MM.1S (cell line): ENCODE data around the gene OR51G2.

Experiments used
- DNase-seq: peaks from one replicate; pipeline ENCODE4 v3.0.0-alpha.2; 2015
- H2AFZ ChIP-seq: fragments of 300-600 bp; sonication (generic); 2 replicates; pipeline ENCODE4 v1.6.0; 2016; ENCODE audit warnings: antibody characterized with exemption, low read length
- H3F3A ChIP-seq: fragments of 300-600 bp; sonication (generic); 2 replicates; pipeline ENCODE4 v1.6.1; 2016; ENCODE audit warnings: mild to moderate bottlenecking, antibody characterized with exemption, low read length, moderate library complexity, mixed read lengths; ENCODE audit not compliant: insufficient read depth
- H3K27ac ChIP-seq: fragments of 300-600 bp; sonication (generic); 2 replicates; pipeline ENCODE4 v1.5.1; 2016; ENCODE audit warnings: mild to moderate bottlenecking, low read length
- H3K27me3 ChIP-seq: fragments of 300-600 bp; sonication (generic); replicated peaks from 2 replicates; pipeline ENCODE4 v1.6.0; 2016; ENCODE audit warnings: low read length; ENCODE audit not compliant: insufficient read depth
- H3K36me3 ChIP-seq: fragments of 300-600 bp; sonication (generic); replicated peaks from 2 replicates; pipeline ENCODE4 v1.6.1; 2016; ENCODE audit warnings: mild to moderate bottlenecking, low read length, mixed read lengths; ENCODE audit not compliant: insufficient read depth
- H3K4me1 ChIP-seq: fragments of 300-600 bp; sonication (generic); 2 replicates; pipeline ENCODE4 v1.6.1; 2016; ENCODE audit warnings: low read length, mixed read lengths
- H3K4me2 ChIP-seq: fragments of 300-600 bp; sonication (generic); 2 replicates; pipeline ENCODE4 v1.6.0; 2016; ENCODE audit warnings: low read depth, low read length
- H3K4me3 ChIP-seq: fragments of 300-600 bp; sonication (generic); 2 replicates; pipeline ENCODE4 v1.5.1; 2016; ENCODE audit warnings: low read length, mixed read lengths
- H3K79me2 ChIP-seq: fragments of 300-600 bp; sonication (generic); 2 replicates; pipeline ENCODE4 v1.6.1; 2016; ENCODE audit warnings: mixed run types, low read length, mixed read lengths
- H3K9ac ChIP-seq: fragments of 300-600 bp; sonication (generic); 2 replicates; pipeline ENCODE4 v1.6.1; 2016; ENCODE audit warnings: low read length, mixed read lengths
- H3K9me2 ChIP-seq: fragments of 300-600 bp; sonication (generic); replicated peaks from 2 replicates; pipeline ENCODE4 v1.6.1; 2016; ENCODE audit warnings: mild to moderate bottlenecking, low read length, mixed read lengths; ENCODE audit not compliant: insufficient read depth
- H3K9me3 ChIP-seq: fragments of 300-600 bp; sonication (generic); replicated peaks from 2 replicates; pipeline ENCODE4 v1.6.1; 2016; ENCODE audit warnings: mild to moderate bottlenecking, low read length, mixed read lengths; ENCODE audit not compliant: insufficient read depth
- H4K20me1 ChIP-seq: fragments of 300-600 bp; sonication (generic); 2 replicates; pipeline ENCODE4 v1.6.1; 2016; ENCODE audit warnings: mild to moderate bottlenecking, low read length, moderate library complexity, mixed read lengths; ENCODE audit not compliant: insufficient read depth
- EZH2 ChIP-seq: fragments of 300-600 bp; sonication (generic); optimal IDR thresholded peaks from 2 replicates; pipeline ENCODE3; 2017; ENCODE audit warnings: low read depth, mild to moderate bottlenecking, antibody characterized with exemption, low read length, mixed read lengths
- EZH2phosphoT487 ChIP-seq: fragments of 300-600 bp; sonication (generic); IDR thresholded peaks from 2 replicates; pipeline ENCODE4 v1.6.1; 2018; ENCODE audit warnings: antibody characterized with exemption, low read length
- TF ChIP-seq, protein P1 (sequence below): fragments of 300-600 bp; sonication (generic); IDR thresholded peaks from 2 replicates; pipeline ENCODE4 v1.5.1; 2016; ENCODE audit warnings: antibody characterized with exemption, low read length, mixed read lengths

The OR51G2 gene, protein sequence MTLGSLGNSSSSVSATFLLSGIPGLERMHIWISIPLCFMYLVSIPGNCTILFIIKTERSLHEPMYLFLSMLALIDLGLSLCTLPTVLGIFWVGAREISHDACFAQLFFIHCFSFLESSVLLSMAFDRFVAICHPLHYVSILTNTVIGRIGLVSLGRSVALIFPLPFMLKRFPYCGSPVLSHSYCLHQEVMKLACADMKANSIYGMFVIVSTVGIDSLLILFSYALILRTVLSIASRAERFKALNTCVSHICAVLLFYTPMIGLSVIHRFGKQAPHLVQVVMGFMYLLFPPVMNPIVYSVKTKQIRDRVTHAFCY

DNA sequence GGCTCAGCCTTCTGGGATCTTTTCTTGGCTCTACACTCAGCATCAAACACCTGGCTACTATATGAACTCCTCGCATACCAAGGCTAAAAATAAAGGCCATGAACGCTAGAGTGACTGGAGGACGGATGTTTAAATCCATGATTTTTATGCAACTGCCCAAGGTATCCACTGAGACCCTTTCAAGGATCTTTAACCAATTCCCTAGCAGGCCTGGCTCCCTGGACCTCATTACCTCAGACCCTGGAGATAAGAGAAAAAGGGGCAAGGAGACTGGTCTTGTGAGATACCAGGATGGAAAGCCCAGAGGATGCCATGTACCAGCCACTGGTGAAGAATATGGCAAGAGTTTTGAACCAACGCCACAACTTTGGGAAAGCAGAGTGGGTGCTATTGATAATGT is at the start of gene OR51G2:
Gene OR51G2, minus strand, starts transcription at position 101 of the 400 bp plus-strand sequence. CDS start 3,687 bp downstream, outside the sequence.
- no peaks in the 10 kb centered on the region for H3K79me2 ChIP-seq
- H3K4me2 ChIP-seq = no peak within 1 kb of the TSS
- H2AFZ ChIP-seq = no peak within 1 kb of the TSS
- no peaks in the 10 kb centered on the region for H4K20me1 ChIP-seq
- H3K4me1 ChIP-seq = no peaks in the 10 kb centered on the region
- TF ChIP-seq, protein P1, sequence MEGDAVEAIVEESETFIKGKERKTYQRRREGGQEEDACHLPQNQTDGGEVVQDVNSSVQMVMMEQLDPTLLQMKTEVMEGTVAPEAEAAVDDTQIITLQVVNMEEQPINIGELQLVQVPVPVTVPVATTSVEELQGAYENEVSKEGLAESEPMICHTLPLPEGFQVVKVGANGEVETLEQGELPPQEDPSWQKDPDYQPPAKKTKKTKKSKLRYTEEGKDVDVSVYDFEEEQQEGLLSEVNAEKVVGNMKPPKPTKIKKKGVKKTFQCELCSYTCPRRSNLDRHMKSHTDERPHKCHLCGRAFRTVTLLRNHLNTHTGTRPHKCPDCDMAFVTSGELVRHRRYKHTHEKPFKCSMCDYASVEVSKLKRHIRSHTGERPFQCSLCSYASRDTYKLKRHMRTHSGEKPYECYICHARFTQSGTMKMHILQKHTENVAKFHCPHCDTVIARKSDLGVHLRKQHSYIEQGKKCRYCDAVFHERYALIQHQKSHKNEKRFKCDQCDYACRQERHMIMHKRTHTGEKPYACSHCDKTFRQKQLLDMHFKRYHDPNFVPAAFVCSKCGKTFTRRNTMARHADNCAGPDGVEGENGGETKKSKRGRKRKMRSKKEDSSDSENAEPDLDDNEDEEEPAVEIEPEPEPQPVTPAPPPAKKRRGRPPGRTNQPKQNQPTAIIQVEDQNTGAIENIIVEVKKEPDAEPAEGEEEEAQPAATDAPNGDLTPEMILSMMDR = no peak
- TF ChIP-seq EZH2phosphoT487 = no peak
- no peak for TF ChIP-seq EZH2
- no peaks in the 10 kb centered on the region for H3F3A ChIP-seq
- no peak within 1 kb of the TSS for H3K27ac ChIP-seq
- H3K9me2 ChIP-seq = no peaks in the 10 kb centered on the region
- H3K4me3 ChIP-seq = no peak within 1 kb of the TSS
- no peak within 1 kb of the TSS for H3K9ac ChIP-seq
- DNase-seq = no peak
- H3K36me3 ChIP-seq = no peaks in the 10 kb centered on the region
- no peaks in the 10 kb centered on the region for H3K27me3 ChIP-seq
- no peaks in the 10 kb centered on the region for H3K9me3 ChIP-seq

DNA sequence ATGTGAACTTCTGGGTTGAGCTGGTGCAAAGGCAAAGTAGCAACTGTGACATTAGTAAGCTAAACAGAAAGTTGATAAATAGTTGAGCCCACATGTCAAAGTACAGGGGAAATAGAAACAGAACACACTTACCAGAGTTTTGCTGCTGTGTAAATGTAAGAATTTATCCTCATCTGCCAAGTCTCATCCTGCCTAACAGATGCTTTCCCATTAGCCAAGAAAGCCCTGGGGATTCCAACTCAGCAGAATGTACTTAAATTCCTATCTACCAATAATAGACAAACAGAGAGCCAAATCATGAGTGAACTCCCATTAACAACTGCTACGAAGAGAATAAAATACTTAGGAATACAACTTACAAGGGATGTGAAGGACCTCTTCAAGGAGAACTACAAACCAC is 43.7 kb upstream of the OR51G2 start:
- no peaks in the 10 kb centered on the region for H3K4me1 ChIP-seq
- H3K27ac ChIP-seq = no peak overlapping the region
- H3F3A ChIP-seq = no peaks in the 10 kb centered on the region
- H3K27me3 ChIP-seq = no peaks in the 10 kb centered on the region
- no peak overlapping the region for H2AFZ ChIP-seq
- no peak overlapping the region for H3K9ac ChIP-seq
- no peak overlapping the region for H3K4me3 ChIP-seq
- no peaks in the 10 kb centered on the region for H3K79me2 ChIP-seq
- H3K9me3 ChIP-seq = no peaks in the 10 kb centered on the region
- TF ChIP-seq, protein P1 = no peak
- no peak for TF ChIP-seq EZH2phosphoT487
- no peak for TF ChIP-seq EZH2
- no peak for DNase-seq
- no peaks in the 10 kb centered on the region for H4K20me1 ChIP-seq
- H3K9me2 ChIP-seq = no peaks in the 10 kb centered on the region
- H3K36me3 ChIP-seq = no peaks in the 10 kb centered on the region
- no peak overlapping the region for H3K4me2 ChIP-seq

DNA sequence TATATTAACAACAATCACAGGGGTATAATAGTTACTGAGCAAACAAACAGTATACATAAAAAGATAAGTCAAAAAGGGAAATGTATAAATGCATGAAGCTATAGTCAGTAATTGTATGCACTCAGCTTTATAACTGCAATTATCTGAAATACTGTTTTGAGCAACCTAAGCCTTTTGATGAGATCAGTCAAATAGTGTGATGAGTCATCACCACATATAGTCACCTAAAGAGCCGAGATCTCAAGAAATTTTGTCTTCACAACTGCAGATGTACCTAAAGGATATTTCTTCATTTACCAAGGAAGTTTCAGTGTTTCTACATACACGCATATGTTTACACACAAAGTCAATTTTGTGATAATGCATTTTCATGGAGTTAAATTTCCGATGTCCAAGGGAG is 41.7 kb upstream of the OR51G2 start:
- H4K20me1 ChIP-seq = no peaks in the 10 kb centered on the region
- no peaks in the 10 kb centered on the region for H3K36me3 ChIP-seq
- H3K9me2 ChIP-seq = no peaks in the 10 kb centered on the region
- H3K27me3 ChIP-seq = no peaks in the 10 kb centered on the region
- H3K79me2 ChIP-seq = no peaks in the 10 kb centered on the region
- H3K4me3 ChIP-seq = no peak overlapping the region
- H3K4me2 ChIP-seq = no peak overlapping the region
- H3K4me1 ChIP-seq = no peaks in the 10 kb centered on the region
- no peak overlapping the region for H3K27ac ChIP-seq
- TF ChIP-seq EZH2phosphoT487 = no peak
- TF ChIP-seq, protein P1 = no peak
- TF ChIP-seq EZH2 = no peak
- DNase-seq = no peak
- H3K9me3 ChIP-seq = no peaks in the 10 kb centered on the region
- no peak overlapping the region for H3K9ac ChIP-seq
- H3F3A ChIP-seq = no peaks in the 10 kb centered on the region
- H2AFZ ChIP-seq = no peak overlapping the region
